PC-3 (cell line): ENCODE results near the gene CIDEC.

Experiments
- CTCF ChIP-seq: fragments of 300-600 bp; sonication (generic); conservative IDR thresholded peaks from 2 replicates; pipeline ENCODE4 v1.5.1; 2017; ENCODE audit warnings: antibody characterized with exemption, low read depth, mild to moderate bottlenecking, low read length
- EZH2 ChIP-seq: fragments of 300-600 bp; sonication (generic); IDR thresholded peaks from one replicate; pipeline ENCODE4 v1.6.1; 2017; ENCODE audit warnings: antibody characterized with exemption, mild to moderate bottlenecking, low read length; ENCODE audit not compliant: unreplicated experiment

- no peak for TF ChIP-seq CTCF
- TF ChIP-seq EZH2: no peak
These were observed 41.2 kb downstream of the CIDEC start for GRCh38 chr3:9838856-9839255.
